LNCaP clone FGC (cell line): ENCODE measurements around the gene SMIM35.

Experiments used
- DNase-seq: peaks from one replicate; pipeline ENCODE4 v3.0.0-alpha.2; 2011; ENCODE audit warnings: low read depth
- H3K4me3 ChIP-seq: 2 replicates; pipeline ENCODE4 v1.5.1; 2011; ENCODE audit warnings: mild to moderate bottlenecking, low read depth, low read length, control low read depth
- CTCF ChIP-seq: IDR thresholded peaks from 2 replicates; pipeline ENCODE4 v1.5.1; 2012; ENCODE audit warnings: mild to moderate bottlenecking; ENCODE audit not compliant: control insufficient read depth, insufficient read depth; ENCODE audit errors: extremely low read depth

SMIM35 gene

GRCh38 chr11:118058311-118059245 lies 28.2 kb downstream of the SMIM35 start:
- TF ChIP-seq CTCF, result no peak
- no peak for DNase-seq
- H3K4me3 ChIP-seq, result no peak overlapping the region

- no peak for TF ChIP-seq CTCF
- DNase-seq, result no peak
- H3K4me3 ChIP-seq, result no peak overlapping the region
Observed at GRCh38 chr11:118057251-118058145, 29.3 kb downstream of the SMIM35 start.

GRCh38 chr11:118056806-118057205 lies 30.0 kb downstream of the SMIM35 start:
- no peak for TF ChIP-seq CTCF
- no peak overlapping the region for H3K4me3 ChIP-seq

GRCh38 chr11:118055966-118056365 lies 30.8 kb downstream of the SMIM35 start:
- no peak for DNase-seq
- no peak overlapping the region for H3K4me3 ChIP-seq
- TF ChIP-seq CTCF, result no peak

More at GRCh38 chr11:118056806-118057205, 30.0 kb downstream of the SMIM35 start:
- no peak for DNase-seq

GRCh38 chr11:118054712-118055640 lies 31.8 kb downstream of the SMIM35 start:
- H3K4me3 ChIP-seq, result no peak overlapping the region
- DNase-seq, result no peak
- no peak for TF ChIP-seq CTCF

- no peak for TF ChIP-seq CTCF
- no peak overlapping the region for H3K4me3 ChIP-seq
- no peak for DNase-seq
Observed at GRCh38 chr11:118052581-118053206, 34.1 kb downstream of the SMIM35 start.
